H1 (cell line): Measurements from ENCODE around the gene PHACTR1. TPM values are rescaled to one million over a fixed set of nuclear protein-coding genes. Genes with fewer than 3 reads are reported as not detected.

ENCODE experiments used
- CTCF ChIA-PET: fragments of 300-600 bp; sonication (Branson Sonifier 250); formaldehyde crosslinking; loops from one replicate; lab custom pipeline; 2021; ENCODE audit not compliant: partially characterized antibody; lab: Charles Lee
- POLR2A ChIA-PET: fragments of 300-600 bp; sonication (Branson Sonifier 250); formaldehyde crosslinking; loops from one replicate; lab custom pipeline; 2021; ENCODE audit warnings: inconsistent platforms; ENCODE audit not compliant: partially characterized antibody; lab: Charles Lee
- DNase-seq, 2 experiments: peaks; one replicate each; pipeline versions ENCODE4 v3.0.0 to v3.0.0-alpha.2; 2010 to 2022; ENCODE audit warnings: low spot score in 2 of 2, low read depth in 1 of 2, mixed read lengths in 1 of 2
- FAIRE-seq: peaks from 2 replicates; lab custom pipeline; 2011; peaks lifted over from hg19 to GRCh38; lab: Jason Lieb, UNC
- H2AFZ ChIP-seq: 2 replicates; pipeline ENCODE4 v1.8.1; 2012; ENCODE audit warnings: low read length, inconsistent platforms
- H2AK5ac ChIP-seq: 2 replicates; pipeline ENCODE4 v1.6.1; 2013; ENCODE audit warnings: low read depth, low read length
- H2BK120ac ChIP-seq: replicated peaks from 2 replicates; pipeline ENCODE3; 2013; ENCODE audit warnings: low read depth, low read length, inconsistent platforms
- H2BK12ac ChIP-seq: 2 replicates; pipeline ENCODE4 v1.6.1; 2013; ENCODE audit warnings: low read depth, low read length
- H2BK15ac ChIP-seq: 2 replicates; pipeline ENCODE4 v1.6.1; 2013; ENCODE audit warnings: low read length
- H2BK20ac ChIP-seq: 2 replicates; pipeline ENCODE4 v1.6.1; 2013; ENCODE audit warnings: low read length
- H2BK5ac ChIP-seq: 2 replicates; pipeline ENCODE4 v1.6.1; 2013; ENCODE audit warnings: low read depth, low read length
- H3K14ac ChIP-seq: 2 replicates; pipeline ENCODE4 v1.6.1; 2013; ENCODE audit warnings: inconsistent platforms; ENCODE audit not compliant: insufficient read length
- H3K18ac ChIP-seq: 2 replicates; pipeline ENCODE4 v1.6.1; 2013; ENCODE audit warnings: low read length; ENCODE audit errors: extremely low read depth
- H3K23ac ChIP-seq: 2 replicates; pipeline ENCODE4 v1.6.1; 2013; ENCODE audit warnings: inconsistent platforms; ENCODE audit not compliant: insufficient read length
- H3K23me2 ChIP-seq: 2 replicates; pipeline ENCODE4 v1.6.1; 2013; ENCODE audit warnings: low read depth, low read length
- H3K27ac ChIP-seq: 2 replicates; pipeline ENCODE4 v1.6.1; 2011; ENCODE audit warnings: low read depth, low read length, inconsistent platforms
- H3K27me3 ChIP-seq, 4 experiments: replicated peaks in 1 of 4; 1 replicate in 1 of 4; 2 replicates in 3 of 4; pipeline versions ENCODE4 v1.6.1 to v1.8.1; 2011 to 2013; ENCODE audit warnings: low read length in 3 of 4, mild to moderate bottlenecking in 3 of 4, inconsistent platforms in 2 of 4, mixed read lengths in 2 of 4, moderate library complexity in 1 of 4; ENCODE audit not compliant: control insufficient read depth in 3 of 4, insufficient read depth in 3 of 4; ENCODE audit errors: extremely low read depth in 1 of 4
- H3K36me3 ChIP-seq, 4 experiments: 2 replicates each; pipeline versions ENCODE4 v1.6.1 to v1.8.1; 2011 to 2013; ENCODE audit warnings: mild to moderate bottlenecking in 4 of 4, low read length in 3 of 4, moderate library complexity in 2 of 4, control low read depth in 1 of 4, inconsistent platforms in 1 of 4; ENCODE audit not compliant: insufficient read depth in 4 of 4, control insufficient read depth in 2 of 4
- H3K4ac ChIP-seq: replicated peaks from 2 replicates; pipeline ENCODE3; 2013; ENCODE audit warnings: low read length, low read depth, mixed read lengths, inconsistent platforms; ENCODE audit not compliant: insufficient read length
- H3K4me1 ChIP-seq, 4 experiments: replicated peaks in 1 of 4; 1 replicate in 1 of 4; 2 replicates in 3 of 4; pipeline versions ENCODE4 v1.6.1 to v1.8.1; 2011 to 2013; ENCODE audit warnings: low read length in 3 of 4, inconsistent platforms in 2 of 4, mixed read lengths in 1 of 4; ENCODE audit not compliant: insufficient read depth in 4 of 4, control insufficient read depth in 3 of 4
- H3K4me2 ChIP-seq, 2 experiments: 2 replicates each; pipeline versions ENCODE4 v1.6.1 to v1.8.1; 2011 to 2013; ENCODE audit warnings: low read depth in 2 of 2, low read length in 2 of 2, control low read depth in 1 of 2, inconsistent platforms in 1 of 2, mild to moderate bottlenecking in 1 of 2; ENCODE audit not compliant: insufficient read depth in 1 of 2
- H3K4me3 ChIP-seq, 4 experiments: fragments of 200-600, 300-600 bp in 1 of 4; sonication (generic), shearing (Covaris generic), sonication (Bioruptor Twin) in 1 of 4; 2 replicates each; pipeline versions ENCODE4 v1.5.1 to v1.8.1; 2011 to 2016; ENCODE audit warnings: low read length in 4 of 4, low read depth in 3 of 4, control low read depth in 2 of 4, inconsistent platforms in 2 of 4, mild to moderate bottlenecking in 2 of 4, mixed read lengths in 1 of 4, moderate library complexity in 1 of 4; ENCODE audit not compliant: insufficient read depth in 2 of 4; ENCODE audit errors: extremely low read depth in 1 of 4
- H3K56ac ChIP-seq: replicated peaks from 2 replicates; pipeline ENCODE3; 2013; ENCODE audit warnings: low read depth, mild to moderate bottlenecking, mixed read lengths, low read length, inconsistent platforms; ENCODE audit not compliant: insufficient read length
- H3K79me1 ChIP-seq: 2 replicates; pipeline ENCODE4 v1.6.1; 2013; ENCODE audit warnings: low read depth, low read length, control low read depth
- H3K79me2 ChIP-seq, 2 experiments: 2 replicates each; pipeline versions ENCODE4 v1.6.1 to v1.8.1; 2012 to 2013; ENCODE audit warnings: low read length in 2 of 2, mild to moderate bottlenecking in 2 of 2, inconsistent platforms in 1 of 2; ENCODE audit not compliant: insufficient read depth in 2 of 2, control insufficient read depth in 1 of 2
- H3K9ac ChIP-seq, 4 experiments: replicated peaks in 1 of 4; 1 replicate in 1 of 4; 2 replicates in 3 of 4; pipeline versions ENCODE4 v1.6.1 to v1.8.1; 2011 to 2013; ENCODE audit warnings: low read depth in 3 of 4, low read length in 3 of 4, control low read depth in 2 of 4, mild to moderate bottlenecking in 2 of 4, moderate library complexity in 2 of 4, inconsistent platforms in 1 of 4; ENCODE audit errors: extremely low read depth in 1 of 4
- H3K9me3 ChIP-seq, 2 experiments: 2 replicates each; pipeline versions ENCODE4 v1.6.1 to v1.8.1; 2012 to 2013; ENCODE audit warnings: mild to moderate bottlenecking in 2 of 2, moderate library complexity in 2 of 2, control low read depth in 1 of 2, inconsistent platforms in 1 of 2, low read depth in 1 of 2, low read length in 1 of 2, mixed read lengths in 1 of 2; ENCODE audit not compliant: insufficient read depth in 2 of 2
- H4K20me1 ChIP-seq, 2 experiments: replicated peaks in 1 of 2; 2 replicates each; pipeline versions ENCODE3 to v1.8.1; 2011 to 2013; ENCODE audit warnings: inconsistent platforms in 2 of 2, low read length in 2 of 2, mild to moderate bottlenecking in 1 of 2; ENCODE audit not compliant: insufficient read depth in 2 of 2, control insufficient read depth in 1 of 2
- H4K5ac ChIP-seq: 2 replicates; pipeline ENCODE4 v1.6.1; 2013; ENCODE audit warnings: low read length, low read depth, mixed read lengths, inconsistent platforms; ENCODE audit not compliant: insufficient read length
- H4K8ac ChIP-seq: 2 replicates; pipeline ENCODE4 v1.8.0; 2013; ENCODE audit warnings: mild to moderate bottlenecking, moderate library complexity, low read length, inconsistent platforms; ENCODE audit not compliant: insufficient read depth; ENCODE audit errors: extremely low read depth
- H4K91ac ChIP-seq: replicated peaks from 2 replicates; pipeline ENCODE3; 2013; ENCODE audit warnings: low read length, mixed read lengths, inconsistent platforms; ENCODE audit not compliant: insufficient read length
- E2F6 ChIP-seq: IDR thresholded peaks from 2 replicates; pipeline ENCODE4 v1.6.1; 2012; ENCODE audit warnings: inconsistent platforms
- HDAC2 ChIP-seq, 2 experiments: fragments of 300-600 bp in 1 of 2; sonication (generic) in 1 of 2; IDR thresholded peaks; 2 replicates each; pipeline ENCODE4 v1.6.1; 2011 to 2012; ENCODE audit warnings: low read depth in 2 of 2, low read length in 2 of 2, mild to moderate bottlenecking in 2 of 2, moderate library complexity in 2 of 2, borderline replicate concordance in 1 of 2, inconsistent platforms in 1 of 2
- MAFK ChIP-seq: IDR thresholded peaks from 2 replicates; pipeline ENCODE4 v1.6.1; 2012; ENCODE audit warnings: low read depth, mild to moderate bottlenecking, improper control_type of control experiment, low read length
- NANOG ChIP-seq: IDR thresholded peaks from 2 replicates; pipeline ENCODE4 v1.6.1; 2011; ENCODE audit warnings: low read length, low read depth, mild to moderate bottlenecking, inconsistent platforms; ENCODE audit not compliant: insufficient read depth, poor library complexity, severe bottlenecking
- RBBP5 ChIP-seq: IDR thresholded peaks from 2 replicates; pipeline ENCODE4 v1.7.1; 2012; ENCODE audit warnings: low read depth, mild to moderate bottlenecking, inconsistent platforms, low read length, moderate library complexity, borderline replicate concordance
- RFX5 ChIP-seq: IDR thresholded peaks from 2 replicates; pipeline ENCODE4 v1.6.1; 2011; ENCODE audit warnings: low read depth, low read length, improper control_type of control experiment, borderline replicate concordance
- SP2 ChIP-seq: IDR thresholded peaks from 2 replicates; pipeline ENCODE4 v1.6.1; 2012; ENCODE audit warnings: mild to moderate bottlenecking, low read length, inconsistent platforms
- YY1 ChIP-seq: IDR thresholded peaks from 2 replicates; pipeline ENCODE4 v1.6.1; 2011; ENCODE audit warnings: low read depth, mild to moderate bottlenecking, low read length
- WGBS, 2 experiments: shearing (Covaris generic) in 1 of 2; methylation state at CpG; one replicate each; pipeline versions ENCODE4 v1.1.6 to v1.1.7; 2013 to 2015; ENCODE audit warnings: low lambda C conversion rate in 2 of 2, mixed read lengths in 2 of 2, inconsistent platforms in 1 of 2, low coverage in 1 of 2, missing lambda C conversion rate in 1 of 2; ENCODE audit not compliant: insufficient replicate concordance in 2 of 2, insufficient coverage in 1 of 2, insufficient read length in 1 of 2; ENCODE audit errors: extremely low coverage in 1 of 2, missing lambda C conversion rate in 1 of 2; 5-methylcytosine and 5-hydroxymethylcytosine counted together
- polyA plus RNA-seq, 7 experiments: library from polyadenylated mRNA; depleted of rRNA in 3 of 7; stranded (reverse) in 5 of 7; unstranded in 2 of 7; fragments of >200 nt in 5 of 7; fragments of 200-250 nt in 2 of 7; gene quantifications; 1 replicate in 5 of 7; 2 replicates in 1 of 7; 4 replicates in 1 of 7; pipeline versions ENCODE4 v1.2.1 to v1.2.3, GENCODE V29; 2011 to 2013; ENCODE audit warnings: missing spikeins in 2 of 7, mixed read lengths in 2 of 7
- total RNA-seq: library from RNA; stranded (reverse); fragmentation: NEBNext Ultra II Directional; extraction: Animal tissue kit (Norgen Biotek cat#: 25700); gene quantifications from 2 replicates; pipeline ENCODE4 v1.2.1, GENCODE V29; 2021

Gene PHACTR1
- total and polyA plus RNA-seq, 2 of the 8 experiments (the other 6 are each of a cell fraction or from before 2014, with no cell fraction given) = 3.9 to 17.1 TPM

- Histone ChIP-seq H3K4me3 (no peak overlapping the region), H3K23ac (no peak overlapping the region), H3K27ac (no peak overlapping the region), H3K23me2 (no peaks in the 10 kb centered on the region), H3K9ac (no peak overlapping the region), H2BK12ac (no peak overlapping the region), H4K8ac (no peak overlapping the region), H2BK5ac (no peak overlapping the region), H3K4ac (no peak overlapping the region), H4K91ac (no peak overlapping the region), H3K14ac (no peak overlapping the region), H3K56ac (no peak overlapping the region), H3K18ac (no peak overlapping the region), H3K36me3 (peaks cover 11 to 41% (median 27%) of the 10 kb centered on the region in 4 experiments; a peak in 6 of 8 replicates), H2AK5ac (no peak overlapping the region), H4K5ac (no peak overlapping the region), H3K79me2 (no peaks in the 10 kb centered on the region), H2AFZ (no peak overlapping the region), H3K9me3 (no peaks in the 10 kb centered on the region), H3K79me1 (0 out of 2 replicates have a peak, but pooled peaks cover 6% of the 10 kb centered on the region), H3K4me1 (no peaks in the 10 kb centered on the region), H3K4me2 (no peak overlapping the region), H2BK120ac (no peak overlapping the region), H4K20me1 (peaks cover 3 to 12% of the 10 kb centered on the region in 2 experiments), H2BK15ac (no peak overlapping the region), H3K27me3 (no peaks in the 10 kb centered on the region), H2BK20ac (no peak overlapping the region)
- CTCF ChIA-PET = no interaction called here
- WGBS, 2 experiments = 95% methylated on average over 11 of the region's 11 CpGs; no CpG with 5 or more reads in 1 of the 2 experiments
- DNase-seq = peak in 1 of 2 experiments; percentile 32
- no peak for FAIRE-seq
- POLR2A ChIA-PET = interaction anchor here (1.8 kb wide), 1 partner anchor 10 kb away, joined by 6 read pairs; no protein-coding TSS in a partner anchor
- TF ChIP-seq E2F6 (no peak), RBBP5 (no peak), RFX5 (no peak), HDAC2 (IDR thresholded peaks at IDR 0.05; ENCODE audit: borderline replicate concordance in 1 of 2, low read depth in 2 of 2, low read length in 2 of 2) (no peak), SP2 (no peak), YY1 (no peak), MAFK (no peak), NANOG (no peak)
Measured at GRCh38 chr6:13295576-13295975, 579.0 kb downstream of the PHACTR1 start.
